Neural crest cell (in vitro differentiated cells): ENCODE data around the gene AGXT2. TPM values are rescaled to one million over a fixed set of nuclear protein-coding genes. Genes with fewer than 3 reads are reported as not detected.

Experiments used
- DNase-seq: peaks from one replicate; pipeline ENCODE4 v3.0.0; 2021; ENCODE audit warnings: low read depth, mixed read lengths, low spot score
- H3K27ac Mint-ChIP-seq: one replicate; pipeline ENCODE4 v1.8.0; 2021; ENCODE audit warnings: mild to moderate bottlenecking, mixed read lengths; ENCODE audit not compliant: unreplicated experiment
- H3K27me3 Mint-ChIP-seq: 2 replicates; pipeline ENCODE4 v1.8.0; 2021; ENCODE audit warnings: low read depth, mild to moderate bottlenecking, mixed read lengths
- H3K36me3 Mint-ChIP-seq: 2 replicates; pipeline ENCODE4 v1.8.0; 2021; ENCODE audit warnings: low read depth, mild to moderate bottlenecking, mixed read lengths
- H3K4me1 Mint-ChIP-seq: 2 replicates; pipeline ENCODE4 v1.8.0; 2021; ENCODE audit warnings: mixed read lengths
- H3K4me3 Mint-ChIP-seq: one replicate; pipeline ENCODE4 v1.8.0; 2021; ENCODE audit warnings: mild to moderate bottlenecking, mixed read lengths
- H3K9me3 Mint-ChIP-seq: 2 replicates; pipeline ENCODE4 v1.8.0; 2021; ENCODE audit warnings: mixed read lengths
- CTCF ChIP-seq: fragments of 200-600 bp; sonication (generic); conservative IDR thresholded peaks from 2 replicates; pipeline ENCODE4 v1.5.0; 2021; ENCODE audit warnings: antibody characterized with exemption, mild to moderate bottlenecking
- total RNA-seq: library from RNA; stranded (reverse); gene quantifications from 2 replicates; pipeline ENCODE4 v1.2.1, GENCODE V29; 2021

Gene AGXT2
- total RNA-seq, 1 donor from 2014 or later = not detected

GRCh38 chr5:35015063-35015462 lies 32.7 kb downstream of the AGXT2 start:
- Mint-ChIP-seq H3K4me3 (no peak overlapping the region), H3K27me3 (no peaks in the 10 kb centered on the region), H3K27ac (no peak overlapping the region), H3K9me3 (peaks cover 5% of the 10 kb centered on the region), H3K4me1 (no peaks in the 10 kb centered on the region), H3K36me3 (no peaks in the 10 kb centered on the region)
- DNase-seq = no peak
- TF ChIP-seq CTCF = no peak

GRCh38 chr5:35012796-35013195 lies 35.0 kb downstream of the AGXT2 start:
- Mint-ChIP-seq H3K27ac (no peak overlapping the region), H3K9me3 (peaks cover 2% of the 10 kb centered on the region), H3K4me3 (no peak overlapping the region), H3K4me1 (peaks cover 4% of the 10 kb centered on the region), H3K36me3 (no peaks in the 10 kb centered on the region), H3K27me3 (no peaks in the 10 kb centered on the region)
- no peak for TF ChIP-seq CTCF
- no peak for DNase-seq

GRCh38 chr5:35012365-35012764 lies 35.4 kb downstream of the AGXT2 start:
- no peaks in the 10 kb centered on the region for H3K27me3 Mint-ChIP-seq
- peaks cover 4% of the 10 kb centered on the region for H3K4me1 Mint-ChIP-seq
- TF ChIP-seq CTCF = no peak
- no peak overlapping the region for H3K4me3 Mint-ChIP-seq
- H3K27ac Mint-ChIP-seq = no peak overlapping the region
- no peak for DNase-seq
- peaks cover 2% of the 10 kb centered on the region for H3K9me3 Mint-ChIP-seq
- H3K36me3 Mint-ChIP-seq = no peaks in the 10 kb centered on the region

- Mint-ChIP-seq H3K9me3 (peaks cover 2% of the 10 kb centered on the region), H3K27me3 (no peaks in the 10 kb centered on the region), H3K27ac (no peak overlapping the region), H3K4me1 (peaks cover 4% of the 10 kb centered on the region), H3K4me3 (no peak overlapping the region), H3K36me3 (no peaks in the 10 kb centered on the region)
- DNase-seq = no peak
- TF ChIP-seq CTCF = no peak
Observed at GRCh38 chr5:35010676-35011075, 37.1 kb downstream of the AGXT2 start.

GRCh38 chr5:35009657-35010056 lies 38.1 kb downstream of the AGXT2 start:
- H3K9me3 Mint-ChIP-seq = peaks cover 2% of the 10 kb centered on the region
- DNase-seq = no peak
- no peaks in the 10 kb centered on the region for H3K36me3 Mint-ChIP-seq
- H3K27me3 Mint-ChIP-seq = peaks cover 3% of the 10 kb centered on the region
- TF ChIP-seq CTCF = no peak
- H3K4me1 Mint-ChIP-seq = peaks cover 4% of the 10 kb centered on the region
- H3K4me3 Mint-ChIP-seq = no peak overlapping the region
- no peak overlapping the region for H3K27ac Mint-ChIP-seq

GRCh38 chr5:35009019-35009418 lies 38.7 kb downstream of the AGXT2 start:
- H3K9me3 Mint-ChIP-seq = no peaks in the 10 kb centered on the region
- no peak overlapping the region for H3K4me3 Mint-ChIP-seq
- H3K27ac Mint-ChIP-seq = no peak overlapping the region
- peaks cover 4% of the 10 kb centered on the region for H3K4me1 Mint-ChIP-seq
- H3K36me3 Mint-ChIP-seq = no peaks in the 10 kb centered on the region
- TF ChIP-seq CTCF = no peak
- DNase-seq = no peak
- H3K27me3 Mint-ChIP-seq = peaks cover 9% of the 10 kb centered on the region
